Colonic mucosa (tissue), 4 donors: ENCODE results near the gene RPL7A. TPM values are rescaled to one million over a fixed set of nuclear protein-coding genes. Genes with fewer than 3 reads are reported as not detected.
A peak's percentile ranks its signal among the peaks of the same experiment; 100 is the strongest.

Source experiments
- DNase-seq: peaks from one replicate; pipeline ENCODE4 v3.0.0-alpha.2; 2020
- H3K27ac ChIP-seq: fragments of 200-600 bp; one replicate; pipeline ENCODE4 v1.8.0; 2021
- H3K27me3 ChIP-seq: fragments of 200-600 bp; one replicate; pipeline ENCODE4 v1.8.0; 2021
- H3K36me3 ChIP-seq: fragments of 200-600 bp; one replicate; pipeline ENCODE4 v1.8.0; 2021
- H3K4me1 ChIP-seq: fragments of 200-600 bp; one replicate; pipeline ENCODE4 v1.8.0; 2021; ENCODE audit warnings: mild to moderate bottlenecking
- H3K4me3 ChIP-seq: fragments of 200-600 bp; one replicate; pipeline ENCODE4 v1.8.0; 2021
- H3K9ac ChIP-seq, 2 donors: one replicate each; pipeline ENCODE4 v1.7.0; 2013; ENCODE audit warnings: control low read depth in 2 of 2, low read depth in 2 of 2, low read length in 2 of 2
- H3K9me3 ChIP-seq: fragments of 200-600 bp; one replicate; pipeline ENCODE4 v1.8.0; 2021
- CTCF ChIP-seq: fragments of 200-600 bp; IDR thresholded peaks from one replicate; pipeline ENCODE4 v1.8.0; 2022; ENCODE audit warnings: antibody characterized with exemption, mild to moderate bottlenecking
- intact Hi-C: fragments of 100-400 bp; cut with DNase I; formaldehyde crosslinking; loops from one replicate; pipeline ENCODE4 v1.14.1; 2022
- total RNA-seq, 2 donors: library from RNA; stranded (reverse); fragmentation: NEBNext Ultra II Directional in 1 of 2; extraction: Animal tissue kit (Norgen Biotek cat#: 25700) in 1 of 2; gene quantifications; one replicate each; pipeline ENCODE4 v1.2.1, GENCODE V29; 2021
- donor health status: healthy.
- donor health status: DM: no; HTN: no; CAD: no.
- donor health status: DM: no; HTN: no; CAD: no.

Gene RPL7A
- total RNA-seq, 2 donors from 2014 or later, result 1,628 to 2,136 TPM

GRCh38 chr9:133356391-133357091 is 8.5 kb downstream of the RPL7A start, which contains the start of the genes SURF1 and SURF2:
Gene SURF1, minus strand, starts transcription at chr9:133356487. Its CDS starts 34 bp downstream, at chr9:133356453.
Gene SURF2, plus strand, starts transcription at chr9:133356550. Its CDS starts 43 bp downstream, at chr9:133356593.
- H3K4me1 ChIP-seq, result peaks cover 15% of the 10 kb centered on the region
- DNase-seq, result peak; percentile 91
- peak within 1 kb of the TSS; percentile 80 for H3K4me3 ChIP-seq
- H3K27ac ChIP-seq, result peak within 1 kb of the TSS; percentile 55
- intact Hi-C loops, result no loop called here
- no peaks in the 10 kb centered on the region for H3K9me3 ChIP-seq
- peak within 1 kb of the TSS; percentile 76 to 81 for H3K9ac ChIP-seq
- H3K27me3 ChIP-seq, result no peaks in the 10 kb centered on the region
- TF ChIP-seq CTCF, result no peak
- peaks cover 5% of the 10 kb centered on the region for H3K36me3 ChIP-seq

GRCh38 chr9:133357656-133358055 is 9.6 kb downstream of the RPL7A start:
- Histone ChIP-seq H3K4me3 (no peak overlapping the region), H3K9me3 (no peaks in the 10 kb centered on the region), H3K4me1 (peaks cover 15% of the 10 kb centered on the region), H3K9ac (peak overlapping the region in 1 of 2 donors; percentile 6), H3K27ac (no peak overlapping the region), H3K36me3 (peaks cover 7% of the 10 kb centered on the region), H3K27me3 (no peaks in the 10 kb centered on the region)
- intact Hi-C loops, result no loop called here
- no peak for DNase-seq
- TF ChIP-seq CTCF, result no peak

DNA sequence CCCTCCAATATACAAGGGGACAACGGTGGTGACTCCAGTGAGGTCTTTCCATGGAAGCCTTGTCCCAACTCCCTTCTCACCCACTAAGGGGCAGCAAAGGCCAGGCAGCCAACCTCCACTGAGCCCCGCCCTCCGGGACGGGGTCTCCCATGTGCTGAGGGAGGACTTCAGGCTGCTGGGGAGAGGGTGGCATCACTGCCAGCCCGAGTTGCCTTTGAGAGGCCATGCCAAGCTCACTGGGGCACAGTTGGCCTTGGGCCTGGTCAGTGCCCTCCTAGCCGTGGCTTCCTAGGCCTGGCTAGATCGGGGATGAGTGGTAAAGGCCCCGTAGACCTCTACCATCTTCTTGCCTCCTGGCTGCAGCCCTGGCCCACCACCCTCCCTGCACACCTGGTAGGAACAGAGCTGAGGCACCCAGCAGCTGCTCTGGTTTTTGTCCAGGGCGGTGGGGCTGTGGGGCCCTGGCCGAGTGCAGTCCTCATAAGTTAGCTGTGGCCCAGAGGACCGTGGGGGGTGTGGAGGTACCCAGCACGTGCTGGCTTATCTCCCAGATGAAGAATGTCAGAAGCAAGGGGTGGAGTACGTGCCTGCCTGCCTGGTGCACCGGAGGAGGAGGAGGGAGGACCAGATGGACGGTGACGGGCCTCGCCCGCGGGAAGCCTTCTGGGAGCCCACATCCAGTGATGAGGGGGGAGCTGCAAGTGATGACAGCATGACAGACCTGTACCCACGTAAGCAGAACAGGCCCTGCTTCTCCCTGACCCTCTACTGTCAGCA is 11.6 kb downstream of the RPL7A start:
- no peaks in the 10 kb centered on the region for H3K9me3 ChIP-seq
- no peak overlapping the region for H3K27ac ChIP-seq
- intact Hi-C loops, result no loop called here
- H3K4me3 ChIP-seq, result no peak overlapping the region
- no peaks in the 10 kb centered on the region for H3K27me3 ChIP-seq
- H3K4me1 ChIP-seq, result peaks cover 15% of the 10 kb centered on the region
- no peak overlapping the region for H3K9ac ChIP-seq
- no peak for DNase-seq
- H3K36me3 ChIP-seq, result peaks cover 14% of the 10 kb centered on the region
- no peak for TF ChIP-seq CTCF

DNA sequence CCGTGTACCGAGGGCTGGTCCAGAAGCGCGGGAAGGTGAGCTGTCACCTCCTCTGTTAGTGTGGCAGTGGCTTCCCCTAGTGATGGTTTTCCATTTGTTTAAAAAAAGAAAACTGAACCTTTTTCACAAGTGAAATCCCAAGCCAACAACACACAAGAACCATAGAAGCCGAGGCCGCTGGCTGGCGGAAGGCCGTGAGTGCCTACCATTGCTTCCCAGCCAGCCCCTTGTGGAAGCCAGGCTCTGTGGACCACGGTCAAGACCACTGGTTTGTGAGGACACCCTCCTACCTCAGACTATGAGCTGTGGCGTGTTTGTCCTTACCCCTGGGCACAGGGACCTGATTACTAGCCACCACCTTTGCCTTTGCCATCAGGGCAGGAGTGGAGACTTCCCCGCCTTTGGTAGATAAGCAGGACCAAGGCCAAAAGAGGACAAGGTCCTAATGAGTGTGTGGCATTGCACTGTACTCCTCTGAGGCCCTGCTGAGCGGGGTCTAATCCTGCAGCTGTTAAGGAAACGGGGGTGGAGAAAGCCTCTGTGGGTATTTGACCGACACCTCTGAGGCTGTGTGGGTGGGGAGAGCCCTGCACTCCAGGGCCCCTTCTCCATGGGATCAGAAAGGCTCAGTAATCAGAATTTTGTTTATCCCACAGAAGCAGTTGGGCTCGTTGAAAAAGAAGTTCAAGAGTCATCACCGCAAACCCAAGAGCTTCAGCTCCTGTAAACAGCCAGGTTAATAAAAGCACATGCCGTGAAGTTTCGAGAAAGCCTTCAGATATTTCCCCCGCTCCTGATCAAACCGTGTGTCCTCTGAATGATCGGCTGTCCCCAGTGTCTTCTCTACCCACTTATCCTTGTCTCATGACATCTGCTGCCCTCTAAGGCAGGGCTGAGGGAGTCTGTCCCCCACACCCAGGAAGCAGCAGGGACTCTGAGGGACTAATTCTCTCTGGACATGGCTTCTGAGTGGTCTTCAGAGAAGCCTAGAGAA is 12.7 kb downstream of the RPL7A start:
- no peak overlapping the region for H3K9ac ChIP-seq
- DNase-seq, result no peak
- no peak overlapping the region for H3K27ac ChIP-seq

More for the DNA sequence above, 12.7 kb downstream of the RPL7A start:
- TF ChIP-seq CTCF, result no peak
- Histone ChIP-seq H3K9me3 (no peaks in the 10 kb centered on the region), H3K36me3 (peaks cover 22% of the 10 kb centered on the region), H3K4me1 (peaks cover 9% of the 10 kb centered on the region), H3K4me3 (no peak overlapping the region), H3K27me3 (no peaks in the 10 kb centered on the region)
- intact Hi-C loops, result no loop called here
